Gastroesophageal sphincter (tissue), 3 donors: Measurements from ENCODE around the gene GPALPP1.

ENCODE experiments used
- CTCF ChIP-seq, 4 experiments: fragments of 200-600 bp in 2 of 4; fragments of 450-650 bp in 2 of 4; sonication (generic) in 1 of 4; IDR thresholded peaks; one replicate each; pipeline ENCODE4 v1.5.1; 2017 to 2019; ENCODE audit warnings: antibody characterized with exemption in 4 of 4, mild to moderate bottlenecking in 2 of 4, moderate library complexity in 2 of 4
- POLR2A ChIP-seq, 2 donors: fragments of 450-650 bp; IDR thresholded peaks; one replicate each; pipeline ENCODE4 v1.6.1; 2017; ENCODE audit warnings: antibody characterized with exemption in 2 of 2, mild to moderate bottlenecking in 2 of 2, moderate library complexity in 1 of 2
- POLR2AphosphoS5 ChIP-seq: sonication (generic); formaldehyde crosslinking; IDR thresholded peaks from one replicate; pipeline ENCODE4 v1.6.1; 2017; ENCODE audit warnings: antibody characterized with exemption

GRCh38 chr13:45078003-45078402 lies 88.7 kb downstream of the GPALPP1 start:
- TF ChIP-seq CTCF (IDR thresholded peaks at IDR 0.05) = no peak
- no peak for TF ChIP-seq POLR2A (IDR thresholded peaks at IDR 0.05)
- no peak for TF ChIP-seq POLR2AphosphoS5
